GM18861 (cell line): ENCODE results near the gene HOMER2.

Source experiments
- ATAC-seq: cut with Tn5 transposase; IDR thresholded peaks from one replicate; pipeline ENCODE4 v1.9.1; 2021; ENCODE audit not compliant: unreplicated experiment

HOMER2 gene

GRCh38 chr15:82804575-82804949 is 148.0 kb downstream of the HOMER2 start:
- ATAC-seq = no peak

GRCh38 chr15:82803793-82804574 is 148.5 kb downstream of the HOMER2 start:
- ATAC-seq = no peak

GRCh38 chr15:82802497-82802896 is 150.0 kb downstream of the HOMER2 start:
- ATAC-seq = no peak

- no peak for ATAC-seq
These were observed 153.2 kb downstream of the HOMER2 start for GRCh38 chr15:82799183-82799841.
